Stimulated activated CD8-positive, alpha-beta memory T cell treated with anti-CD3 and anti-CD28 coated beads, Interleukin-12 subunit alpha, Interleukin-12 subunit beta, amount 100 ng/mL, for 24 hours (primary cell): Measurements from ENCODE around the gene HYAL1.
"Not testable (repeated sequence)": the region's sequence is repeated elsewhere in the genome, so short reads cannot be mapped to it uniquely, and the experiment has no call there.

Experiments
- DNase-seq: peaks from one replicate; pipeline ENCODE4 v3.0.0-alpha.2; 2020; ENCODE audit errors: extremely low read depth

Gene HYAL1

GRCh38 chr3:50318615-50319014, 15.2 kb upstream of the HYAL1 start:
- DNase-seq: no peak

- no peak for DNase-seq
These were observed 14.8 kb upstream of the HYAL1 start for GRCh38 chr3:50318163-50318562.

GRCh38 chr3:50317300-50317699, 13.9 kb upstream of the HYAL1 start:
- DNase-seq: no peak

- DNase-seq: no peak
These were observed 13.4 kb upstream of the HYAL1 start for GRCh38 chr3:50316657-50317242.

GRCh38 chr3:50314816-50315215, 11.4 kb upstream of the HYAL1 start:
- DNase-seq: no peak

- no peak for DNase-seq
These were observed 11.0 kb upstream of the HYAL1 start for GRCh38 chr3:50314342-50314741.

- DNase-seq: not testable (repeated sequence)
These were observed 8.7 kb upstream of the HYAL1 start for GRCh38 chr3:50312041-50312440.

- no peak for DNase-seq
These were observed 1.2 kb upstream of the HYAL1 start for GRCh38 chr3:50304601-50305000.

GRCh38 chr3:50302095-50303012, 1.0 kb downstream of the HYAL1 start:
- no peak for DNase-seq

GRCh38 chr3:50300681-50301254, 2.6 kb downstream of the HYAL1 start:
- DNase-seq: no peak

GRCh38 chr3:50299929-50300680, 3.3 kb downstream of the HYAL1 start:
- no peak for DNase-seq

GRCh38 chr3:50299638-50299928, 3.8 kb downstream of the HYAL1 start:
- no peak for DNase-seq

- peak; percentile 95 for DNase-seq
These were observed 4.3 kb downstream of the HYAL1 start, which contains the start of the genes HYAL3 and NAA80 for GRCh38 chr3:50298836-50299637. TSS of gene HYAL3 (minus strand) at chr3:50299405. CDS start at chr3:50295602, 3,803 bp downstream. TSS of gene NAA80 (minus strand) at chr3:50299405. CDS start at chr3:50297463, 1,942 bp downstream.

GRCh38 chr3:50297896-50298725, 5.3 kb downstream of the HYAL1 start:
- no peak for DNase-seq

- DNase-seq: no peak
These were observed 6.0 kb downstream of the HYAL1 start for GRCh38 chr3:50297384-50297775.

GRCh38 chr3:50296721-50297383, 6.5 kb downstream of the HYAL1 start:
- no peak for DNase-seq

GRCh38 chr3:50295553-50296431, 7.6 kb downstream of the HYAL1 start:
- no peak for DNase-seq

- no peak for DNase-seq
These were observed 8.6 kb downstream of the HYAL1 start for GRCh38 chr3:50294492-50295403.
